Stimulated activated CD8-positive, alpha-beta memory T cell treated with anti-CD3 and anti-CD28 coated beads, Interleukin-7, amount 100 ng/mL, for 1 hour (primary cell): ENCODE measurements around the gene SEMA3G.

Experiments used
- DNase-seq, 2 donors: peaks; one replicate each; pipeline ENCODE4 v3.0.0-alpha.2; 2020; ENCODE audit warnings: low read depth in 2 of 2

SEMA3G gene

GRCh38 chr3:52453496-52454249 lies 8.8 kb upstream of the SEMA3G start, which contains the start of gene TNNC1:
TNNC1 (minus strand) TSS chr3:52454041; CDS start chr3:52454015, 26 bp downstream.
- no peak for DNase-seq

- no peak for DNase-seq
Measured at GRCh38 chr3:52452570-52453221, 7.8 kb upstream of the SEMA3G start.

- no peak for DNase-seq
Measured at GRCh38 chr3:52452126-52452525, 7.2 kb upstream of the SEMA3G start.

- no peak for DNase-seq
Measured at GRCh38 chr3:52451237-52452083, 6.6 kb upstream of the SEMA3G start.

- DNase-seq: no peak
Measured at GRCh38 chr3:52450489-52451236, 5.8 kb upstream of the SEMA3G start.

- DNase-seq: no peak
Measured at GRCh38 chr3:52447512-52448355, 2.8 kb upstream of the SEMA3G start.

GRCh38 chr3:52446631-52447511 lies 2.0 kb upstream of the SEMA3G start:
- peak; percentile 37 to 60 for DNase-seq

- DNase-seq: no peak
Measured at GRCh38 chr3:52446042-52446441, 1.1 kb upstream of the SEMA3G start.

GRCh38 chr3:52443791-52444687 lies 864 bp downstream of the SEMA3G start:
- no peak for DNase-seq

GRCh38 chr3:52443268-52443610 lies 1.7 kb downstream of the SEMA3G start:
- no peak for DNase-seq

GRCh38 chr3:52442409-52443267 lies 2.3 kb downstream of the SEMA3G start:
- no peak for DNase-seq

GRCh38 chr3:52441772-52442332 lies 3.1 kb downstream of the SEMA3G start:
- DNase-seq: no peak

GRCh38 chr3:52441091-52441771 lies 3.7 kb downstream of the SEMA3G start:
- DNase-seq: no peak

GRCh38 chr3:52440671-52441070 lies 4.2 kb downstream of the SEMA3G start:
- no peak for DNase-seq

- DNase-seq: no peak
Measured at GRCh38 chr3:52440249-52440551, 4.7 kb downstream of the SEMA3G start.

- no peak for DNase-seq
Measured at GRCh38 chr3:52439426-52440248, 5.3 kb downstream of the SEMA3G start.
